SHP77 treated with DMSO at 0.1 percent for 48 hours (cell line): Measurements from ENCODE around the gene TEX19.
A peak's percentile ranks its signal among the peaks of the same experiment; 100 is the strongest.

Source experiments
- DNase-seq: peaks from one replicate; lab custom pipeline; 2025; lab: John Stamatoyannopoulos, UW

Gene TEX19, protein sequence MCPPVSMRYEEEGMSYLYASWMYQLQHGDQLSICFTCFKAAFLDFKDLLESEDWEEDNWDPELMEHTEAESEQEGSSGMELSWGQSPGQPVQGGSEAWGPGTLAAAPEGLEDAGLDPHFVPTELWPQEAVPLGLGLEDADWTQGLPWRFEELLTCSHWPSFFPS

DNA sequence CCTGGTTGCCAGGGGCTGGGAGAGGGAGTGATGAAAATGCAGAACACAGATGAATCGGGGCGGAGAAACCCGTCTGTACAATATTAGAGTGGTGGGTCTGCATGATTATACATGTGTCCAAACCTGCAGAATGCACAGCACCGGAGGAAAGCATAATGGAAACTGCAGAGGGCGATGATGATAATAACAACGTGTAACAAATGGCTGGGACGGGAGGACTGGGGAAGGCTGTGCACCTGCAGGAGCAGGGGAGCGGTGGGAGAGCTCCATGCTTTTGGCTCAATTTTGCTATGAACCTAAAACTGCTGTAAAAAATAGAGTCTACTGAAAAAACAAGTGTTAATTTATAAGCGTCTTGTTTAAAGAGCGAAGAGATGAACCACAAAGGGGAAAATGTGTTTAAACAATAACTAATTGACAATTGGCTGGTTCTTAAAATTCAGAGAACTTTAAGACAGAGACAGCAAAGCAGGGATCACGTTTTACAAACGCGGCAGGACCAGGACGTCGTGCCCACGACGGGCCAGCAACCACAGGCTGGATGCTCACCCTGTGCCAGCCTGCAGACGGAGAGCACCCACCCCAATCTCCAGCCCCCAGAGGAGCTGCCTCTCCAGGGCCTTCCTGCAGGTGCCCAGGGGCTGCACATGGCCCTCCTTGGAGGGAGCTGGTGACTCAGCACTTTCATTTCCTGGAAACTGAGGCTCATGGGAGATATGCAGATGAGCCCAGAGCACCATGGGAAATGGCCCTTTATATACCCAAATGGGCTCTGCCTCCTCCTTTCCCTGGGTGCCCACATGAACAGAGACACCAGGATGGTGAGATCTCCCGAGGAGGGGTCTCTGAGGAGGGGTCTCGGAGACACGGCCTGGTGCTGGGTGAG is at the start of gene TEX19:
TSS of gene TEX19 (plus strand) at position 783 of the 886 bp plus-strand sequence. CDS start 2,904 bp downstream, outside the sequence.
- DNase-seq, result peak; percentile 74

DNA sequence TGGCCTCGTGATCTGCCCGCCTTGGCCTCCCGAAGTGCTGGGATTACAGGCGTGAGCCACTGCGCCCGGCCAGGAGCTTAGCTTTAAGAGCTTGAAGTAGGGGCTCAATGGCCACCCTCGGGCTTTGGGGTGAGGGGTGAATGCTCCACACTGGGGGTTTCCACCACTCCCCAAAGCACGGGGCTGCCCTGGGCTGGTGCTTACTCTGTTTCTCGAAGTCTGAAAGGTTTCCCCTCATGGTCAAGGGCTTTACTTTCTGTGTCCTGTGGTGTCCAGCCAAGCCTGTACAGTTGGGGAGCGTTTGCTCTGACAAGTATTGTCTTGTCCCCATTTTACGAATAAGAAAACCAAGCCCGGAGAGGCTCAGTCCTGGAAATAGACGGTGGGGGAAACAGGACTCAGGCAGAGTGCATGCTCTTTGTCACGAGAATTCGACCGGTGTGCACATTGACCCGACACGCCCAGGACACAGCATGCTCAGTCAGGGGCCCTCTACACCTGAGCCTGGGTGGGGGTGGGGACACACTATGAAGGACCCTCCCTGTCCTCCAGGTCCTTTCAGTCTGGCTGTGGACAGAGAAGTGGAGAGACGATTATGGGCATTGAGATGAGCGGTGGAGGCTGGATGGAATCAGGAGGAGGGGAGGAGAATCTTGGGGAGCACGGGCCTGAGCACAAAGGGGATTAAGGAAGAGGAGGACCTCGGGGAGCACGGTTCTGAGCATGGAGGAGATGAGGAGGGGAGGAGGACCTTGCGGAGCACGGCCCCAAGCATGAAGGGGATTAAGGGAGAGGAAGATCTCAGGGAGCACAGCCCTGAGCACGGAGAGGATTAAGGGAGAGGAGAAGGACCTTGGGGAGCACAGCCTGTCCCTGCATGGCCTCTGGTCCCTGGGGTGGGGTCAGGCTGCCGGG is 49.1 kb upstream of the TEX19 start:
- DNase-seq, result no peak

DNA sequence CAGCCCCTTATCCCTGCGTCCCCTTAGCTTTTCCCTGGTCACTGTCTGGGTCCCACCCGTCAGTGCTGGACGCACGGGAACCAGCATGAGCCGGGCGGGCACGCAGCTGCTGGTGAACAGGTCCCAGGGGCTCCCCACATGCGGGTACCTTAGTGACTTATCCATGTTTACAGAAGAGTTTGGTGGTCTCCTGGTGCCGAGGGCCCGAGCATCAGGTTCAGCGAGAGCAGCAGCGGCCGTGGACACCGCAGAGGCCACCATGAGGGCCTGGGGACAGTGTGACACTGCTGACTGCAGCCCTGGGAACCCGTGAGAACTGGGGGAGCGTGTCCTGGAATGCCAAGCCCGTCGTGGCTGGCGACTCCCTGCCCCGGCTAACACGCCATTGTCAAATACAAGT is 48.2 kb upstream of the TEX19 start:
- no peak for DNase-seq

DNA sequence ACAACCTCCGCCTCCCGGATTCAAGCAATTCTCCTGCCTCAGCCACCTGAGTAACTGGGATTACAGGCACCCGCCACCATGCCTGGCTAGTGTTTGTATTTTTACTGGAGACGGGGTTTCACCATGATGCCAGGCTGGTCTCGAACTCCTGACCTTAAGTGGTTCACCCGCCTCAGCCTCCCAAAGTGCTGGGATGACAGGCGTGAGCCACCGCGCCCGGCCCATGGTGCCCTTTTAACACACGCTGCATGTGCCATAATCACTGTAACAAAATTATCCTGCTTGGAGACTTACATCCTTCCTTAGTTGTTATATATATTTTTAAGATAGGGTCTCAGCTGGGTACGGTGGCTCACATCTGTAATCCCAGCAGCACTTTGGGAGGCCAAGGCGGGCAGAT is 47.1 kb upstream of the TEX19 start:
- DNase-seq, result no peak

DNA sequence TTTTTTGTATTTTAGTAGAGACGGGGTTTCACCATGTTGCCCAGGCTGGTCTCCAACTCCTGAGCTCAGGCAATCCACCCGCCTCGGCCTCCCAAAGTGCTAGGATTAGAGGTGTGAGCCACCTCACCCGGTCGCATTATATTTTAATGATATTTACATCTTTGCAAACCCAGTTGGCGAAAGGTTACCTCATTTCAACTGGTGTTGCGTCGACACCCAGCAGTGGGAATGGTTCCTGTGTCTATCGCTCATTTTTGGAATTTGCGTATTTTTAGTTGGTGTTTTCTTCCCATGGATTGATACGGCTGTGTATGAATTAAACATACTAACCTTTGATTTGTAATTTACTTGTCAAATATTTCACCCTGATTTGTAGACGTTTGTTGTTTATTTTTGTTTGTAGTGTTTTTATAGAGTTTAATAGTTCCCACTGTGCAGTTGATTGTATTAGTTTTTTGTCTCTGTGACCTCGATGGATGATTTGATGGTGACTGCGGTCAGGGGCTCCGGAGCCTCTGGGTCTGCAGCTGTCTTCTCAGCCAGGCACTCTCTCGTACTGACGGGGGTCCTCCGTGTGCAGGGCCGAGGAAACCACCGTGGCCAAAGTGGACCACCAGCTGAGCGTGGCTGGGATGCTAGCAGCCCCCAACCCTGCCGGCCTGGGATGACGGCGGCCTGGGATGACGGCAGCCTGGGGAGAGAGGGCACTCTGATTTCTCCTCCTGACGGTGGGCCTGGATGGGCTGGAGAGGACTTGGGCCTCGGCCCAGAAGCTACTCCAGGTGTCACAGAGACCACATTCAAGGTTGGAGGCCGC is 45.6 kb upstream of the TEX19 start:
- no peak for DNase-seq

DNA sequence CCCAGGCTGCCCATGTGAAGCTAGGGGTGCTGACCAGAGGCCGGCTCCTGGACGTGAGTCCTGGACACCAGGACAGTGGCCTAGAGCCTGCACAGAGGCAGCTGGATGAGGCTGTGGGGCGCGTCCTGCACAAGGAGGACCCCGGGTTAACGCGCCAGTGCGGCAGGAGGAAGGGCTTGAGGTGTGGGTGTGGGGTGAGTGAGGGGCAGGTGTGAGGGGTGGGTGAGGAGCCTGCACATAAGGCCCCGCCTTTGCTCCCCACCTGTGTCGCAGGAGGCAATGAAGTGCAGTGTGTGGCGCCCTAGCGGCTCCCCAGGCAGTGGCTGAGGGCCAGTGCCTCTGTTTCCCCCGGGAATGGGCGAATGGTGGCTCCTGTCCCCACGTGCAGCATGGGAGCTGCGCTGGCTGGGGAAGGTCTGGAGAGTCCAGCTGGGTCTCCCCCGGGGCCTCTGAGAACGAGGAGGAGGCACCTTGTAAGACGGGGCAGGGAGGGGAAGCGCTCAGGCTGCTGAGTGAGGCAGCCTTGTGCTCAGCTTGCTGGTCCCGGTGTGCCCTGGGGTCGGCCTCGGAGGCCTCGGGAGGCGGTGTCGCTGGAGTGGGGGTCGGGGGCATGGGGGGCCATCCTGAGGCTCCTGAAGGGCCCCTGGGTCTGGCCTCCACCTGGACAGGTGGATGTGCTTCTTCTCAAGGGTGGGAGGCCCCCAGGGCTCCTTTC is 44.9 kb upstream of the TEX19 start:
- no peak for DNase-seq

DNA sequence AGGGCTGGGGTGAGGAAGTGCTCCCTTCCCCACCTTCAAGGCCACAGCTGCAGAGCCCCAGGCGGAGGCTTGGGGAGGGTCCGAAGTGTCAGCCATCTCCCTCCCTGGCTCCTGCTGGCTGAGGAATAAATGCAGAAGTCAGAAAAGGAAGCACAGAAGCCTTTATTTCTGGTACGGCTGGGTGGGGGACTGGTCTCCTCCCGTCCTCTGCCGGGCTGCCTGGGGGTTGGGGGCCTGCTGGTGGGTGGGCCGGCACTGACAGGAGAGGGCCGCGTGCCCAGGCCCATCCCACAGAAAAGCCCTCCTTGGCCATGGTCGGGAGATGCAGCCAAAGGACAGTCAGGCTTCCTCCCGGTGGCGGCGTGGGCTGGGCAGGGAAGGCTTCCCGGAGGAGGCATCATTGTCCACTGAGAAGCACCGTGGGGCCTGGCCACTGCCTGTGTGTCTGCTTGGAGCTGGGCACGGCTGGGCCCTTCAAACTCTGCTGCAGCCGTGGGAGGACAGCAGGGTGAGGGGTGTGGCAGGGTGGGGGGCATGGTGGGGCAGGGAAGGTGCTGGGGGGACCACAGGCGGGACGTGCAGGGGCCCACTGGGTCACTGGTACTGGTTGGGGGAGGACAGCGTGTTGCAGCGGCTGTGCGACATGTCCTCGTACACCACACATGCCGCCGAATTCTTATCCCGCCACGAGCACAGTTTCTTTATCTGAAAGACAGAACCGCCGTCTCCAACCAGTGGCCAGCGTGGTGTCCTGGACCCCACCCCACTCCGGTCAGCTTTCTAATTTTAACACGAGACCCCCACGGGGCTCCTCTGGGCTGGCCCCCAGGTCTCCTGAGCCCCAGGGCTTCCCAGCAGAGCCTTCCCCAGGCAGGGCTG is 44.1 kb upstream of the TEX19 start:
- no peak for DNase-seq

DNA sequence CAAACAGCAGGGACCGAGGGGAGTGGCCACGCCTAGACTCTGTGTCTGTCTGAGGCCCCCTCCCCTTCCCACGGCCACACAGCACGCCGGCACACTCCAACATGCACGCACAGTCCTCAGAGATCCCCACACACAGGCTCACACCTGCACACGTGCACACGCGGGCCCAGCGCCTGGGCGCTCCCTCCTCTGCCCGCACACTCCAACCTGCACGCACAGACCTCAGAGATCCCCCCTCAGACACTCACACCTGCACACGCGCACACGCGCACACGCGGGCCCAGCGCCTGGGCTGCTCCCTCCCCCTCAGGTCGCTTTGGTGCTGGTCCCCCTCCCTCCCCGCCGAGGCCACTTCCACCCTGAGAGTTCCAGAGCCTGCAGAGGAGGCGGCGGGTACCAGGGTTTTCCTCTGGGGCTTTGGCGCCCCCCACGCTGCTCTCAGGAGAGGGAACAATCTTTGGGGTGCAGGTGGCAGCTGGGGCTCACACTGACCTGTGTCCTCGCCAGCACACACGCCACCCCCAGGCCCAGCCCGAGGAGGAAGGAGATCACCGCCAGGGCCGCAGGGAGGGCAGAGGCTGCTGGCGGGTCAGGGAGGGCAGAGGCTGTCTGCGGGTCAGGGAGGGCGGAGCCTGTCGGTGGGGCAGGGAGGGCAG is 43.2 kb upstream of the TEX19 start:
- no peak for DNase-seq

DNA sequence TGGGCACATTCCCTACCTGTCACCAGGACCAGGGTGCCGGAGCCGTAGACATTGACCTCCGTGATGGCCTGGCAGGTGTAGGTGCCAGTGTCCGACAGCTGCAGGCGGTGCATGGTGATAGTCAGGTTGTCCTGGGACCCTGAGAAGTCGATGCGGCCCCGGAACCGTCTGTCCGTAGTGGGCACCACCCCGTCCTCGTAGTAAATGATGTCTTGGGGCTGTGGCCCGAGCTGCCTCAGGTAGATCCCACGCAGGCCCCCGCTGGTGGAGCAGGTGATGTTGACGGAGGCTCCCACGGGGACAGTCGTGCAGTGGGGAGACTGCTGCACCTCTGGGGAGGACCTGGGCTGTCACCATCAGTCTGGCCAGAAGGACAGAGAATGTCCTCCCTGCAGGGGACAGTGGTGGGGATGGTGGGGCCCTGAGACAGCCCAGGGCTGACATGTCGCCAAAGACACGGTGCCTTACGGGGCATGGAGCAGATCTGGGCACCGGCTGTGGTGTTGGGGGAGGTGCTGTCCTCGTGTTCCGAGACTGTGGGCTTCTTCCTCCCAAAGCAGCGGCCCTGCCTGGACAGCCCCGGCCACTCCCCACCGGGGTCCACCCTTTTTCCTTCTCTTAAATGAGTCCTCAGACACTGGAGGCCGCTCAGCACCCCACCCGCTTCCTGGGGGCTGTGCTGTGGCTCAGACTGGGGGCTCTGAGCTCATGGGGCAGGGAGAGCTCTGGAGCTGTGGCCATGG is 42.2 kb upstream of the TEX19 start:
- no peak for DNase-seq

DNA sequence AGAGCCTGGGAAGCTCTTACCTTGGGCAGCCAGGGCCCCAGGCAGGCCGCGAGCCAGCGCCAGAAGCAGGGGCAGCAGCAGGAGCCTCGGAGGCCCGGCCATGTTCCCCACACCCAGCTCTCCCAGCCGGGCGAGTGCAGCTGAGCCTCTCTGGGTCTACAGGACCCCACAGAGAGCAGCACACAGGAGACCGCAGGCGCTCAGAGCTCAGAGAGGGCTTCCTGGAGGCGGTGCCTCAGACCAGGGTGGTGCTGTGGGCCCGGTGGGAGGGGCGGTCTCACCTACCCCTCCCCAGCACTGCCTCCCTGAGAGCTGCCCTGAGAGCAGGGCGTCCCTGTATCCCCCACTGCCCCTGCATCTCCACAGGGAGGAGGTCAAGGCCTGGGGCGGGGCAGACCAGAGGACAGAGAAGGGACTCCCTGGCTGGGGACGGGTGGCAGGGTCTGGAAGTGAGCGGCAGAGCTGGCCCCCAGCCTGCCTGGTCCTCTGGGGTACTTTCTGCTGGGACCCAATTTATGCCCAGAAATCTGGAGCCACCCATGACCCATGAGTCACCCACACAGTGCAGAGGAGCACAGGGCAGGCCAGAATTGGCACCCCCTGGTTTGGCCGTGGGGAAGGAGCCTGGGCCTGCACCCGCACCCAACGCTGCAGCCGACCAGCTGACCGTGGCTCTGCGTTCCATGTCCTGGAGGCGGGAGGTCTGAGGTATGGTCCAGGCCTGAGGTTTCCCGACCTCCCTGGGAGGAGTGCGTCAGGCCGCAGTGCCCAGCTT is 41.5 kb upstream of the TEX19 start, which contains the start of gene CD7:
TSS of gene CD7 (minus strand) at position 215 of the 775 bp plus-strand sequence. CDS start at position 102, 113 bp downstream.
- no peak for DNase-seq

DNA sequence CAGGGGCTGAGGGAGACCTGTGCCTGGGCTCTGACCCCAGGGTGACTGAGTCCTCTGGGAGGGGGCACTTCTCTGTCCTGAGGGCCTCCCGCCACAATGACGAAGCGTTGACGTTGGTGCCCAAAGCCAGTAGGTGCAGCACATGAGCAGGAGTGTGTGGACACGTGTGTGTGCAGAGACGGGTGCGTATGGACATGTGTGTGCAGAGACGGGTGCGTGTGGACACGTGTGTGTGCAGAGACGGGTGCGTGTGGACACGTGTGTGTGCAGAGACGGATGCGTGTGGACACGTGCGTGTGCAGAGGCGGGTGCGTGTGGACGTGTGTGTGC is 40.9 kb upstream of the TEX19 start:
- no peak for DNase-seq

DNA sequence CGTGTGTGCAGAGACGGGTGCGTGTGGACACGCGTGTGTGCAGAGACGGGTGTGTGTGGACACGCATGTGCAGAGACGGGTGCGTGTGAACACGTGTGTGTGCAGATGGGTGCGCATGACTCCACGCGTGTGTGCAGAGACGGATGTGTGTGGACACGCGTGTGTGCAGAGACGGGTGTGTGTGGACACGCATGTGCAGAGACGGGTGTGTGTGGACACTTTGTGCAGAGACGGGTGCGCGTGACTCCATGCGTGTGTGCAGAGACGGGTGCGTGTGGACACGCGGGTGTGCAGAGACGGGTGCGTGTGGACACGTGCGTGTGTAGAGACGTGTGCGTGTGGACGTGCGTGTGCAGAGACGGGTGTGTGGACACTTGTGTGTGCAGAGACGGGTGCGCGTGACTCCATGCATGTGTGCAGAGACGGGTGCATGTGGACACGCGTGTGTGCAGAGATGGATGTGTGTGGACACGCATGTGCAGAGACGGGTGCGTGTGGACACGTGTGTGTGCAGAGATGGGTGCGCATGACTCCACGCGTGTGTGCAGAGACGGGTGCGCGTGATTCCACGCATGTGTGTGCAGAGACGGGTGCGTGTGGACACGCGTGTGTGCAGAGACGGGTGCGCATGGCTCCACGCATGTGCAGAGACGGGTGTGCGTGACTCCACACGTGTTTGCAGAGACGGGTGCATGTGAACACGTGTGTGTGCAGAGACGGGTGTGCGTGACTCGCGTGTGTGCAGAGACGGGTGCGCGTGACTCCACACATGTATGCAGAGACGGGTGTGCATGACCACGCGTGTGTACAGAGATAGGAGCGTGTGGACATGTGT is 40.1 kb upstream of the TEX19 start:
- DNase-seq, result no peak

DNA sequence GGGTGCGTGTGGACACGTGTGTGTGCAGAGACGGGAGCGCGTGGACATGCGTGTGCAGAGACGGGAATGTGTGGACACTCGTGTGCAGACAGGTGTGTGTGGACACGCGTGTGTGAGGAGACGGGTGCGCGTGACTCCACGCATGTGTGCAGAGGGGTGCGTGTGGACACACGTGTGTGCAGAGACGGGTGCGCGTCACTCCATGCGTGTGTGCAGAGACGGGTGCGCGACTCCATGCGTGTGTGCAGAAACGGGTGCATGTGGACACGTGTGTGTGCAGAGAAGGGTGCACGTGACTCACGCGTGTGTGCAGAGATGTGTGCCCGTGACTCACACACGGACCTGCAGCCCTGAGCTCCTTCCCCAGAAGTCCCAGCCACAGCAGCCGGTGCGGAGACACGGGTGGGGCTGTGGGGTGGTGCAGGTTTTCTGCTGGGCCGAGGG is 39.4 kb upstream of the TEX19 start:
- no peak for DNase-seq

DNA sequence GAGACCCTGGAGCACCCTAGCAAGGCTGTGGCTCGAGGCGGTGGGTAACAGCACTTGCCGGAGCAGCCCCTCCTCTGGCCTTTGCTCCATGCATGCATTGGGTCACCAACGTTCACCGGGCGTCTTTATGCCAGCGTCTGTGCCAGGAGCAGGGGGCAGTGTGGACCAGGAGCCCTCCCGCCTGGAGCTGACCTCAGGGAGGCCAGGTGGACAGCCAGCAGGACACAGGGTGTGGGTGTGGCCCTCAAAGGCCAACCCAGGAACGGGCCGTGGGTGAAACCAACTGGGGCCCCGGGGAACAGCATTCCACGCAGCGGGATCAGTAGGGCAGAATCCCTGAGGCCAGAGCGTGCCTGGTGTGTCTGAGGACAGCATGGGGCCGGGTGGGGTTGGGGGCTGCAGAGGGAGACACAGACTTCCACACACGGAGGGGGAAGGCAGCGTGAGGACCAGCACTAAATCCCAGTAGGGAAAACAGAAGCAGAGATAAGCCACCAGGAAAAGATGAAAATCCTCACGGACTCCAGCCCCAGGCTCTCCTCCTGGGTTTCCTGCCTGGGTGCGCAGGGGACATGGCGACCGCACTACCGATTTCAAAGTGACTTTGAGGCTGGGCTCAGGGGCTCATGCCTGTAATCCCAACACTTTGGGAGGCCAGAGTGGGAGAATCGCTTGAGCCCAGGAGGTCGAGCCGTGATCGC is 38.8 kb upstream of the TEX19 start:
- DNase-seq, result no peak

DNA sequence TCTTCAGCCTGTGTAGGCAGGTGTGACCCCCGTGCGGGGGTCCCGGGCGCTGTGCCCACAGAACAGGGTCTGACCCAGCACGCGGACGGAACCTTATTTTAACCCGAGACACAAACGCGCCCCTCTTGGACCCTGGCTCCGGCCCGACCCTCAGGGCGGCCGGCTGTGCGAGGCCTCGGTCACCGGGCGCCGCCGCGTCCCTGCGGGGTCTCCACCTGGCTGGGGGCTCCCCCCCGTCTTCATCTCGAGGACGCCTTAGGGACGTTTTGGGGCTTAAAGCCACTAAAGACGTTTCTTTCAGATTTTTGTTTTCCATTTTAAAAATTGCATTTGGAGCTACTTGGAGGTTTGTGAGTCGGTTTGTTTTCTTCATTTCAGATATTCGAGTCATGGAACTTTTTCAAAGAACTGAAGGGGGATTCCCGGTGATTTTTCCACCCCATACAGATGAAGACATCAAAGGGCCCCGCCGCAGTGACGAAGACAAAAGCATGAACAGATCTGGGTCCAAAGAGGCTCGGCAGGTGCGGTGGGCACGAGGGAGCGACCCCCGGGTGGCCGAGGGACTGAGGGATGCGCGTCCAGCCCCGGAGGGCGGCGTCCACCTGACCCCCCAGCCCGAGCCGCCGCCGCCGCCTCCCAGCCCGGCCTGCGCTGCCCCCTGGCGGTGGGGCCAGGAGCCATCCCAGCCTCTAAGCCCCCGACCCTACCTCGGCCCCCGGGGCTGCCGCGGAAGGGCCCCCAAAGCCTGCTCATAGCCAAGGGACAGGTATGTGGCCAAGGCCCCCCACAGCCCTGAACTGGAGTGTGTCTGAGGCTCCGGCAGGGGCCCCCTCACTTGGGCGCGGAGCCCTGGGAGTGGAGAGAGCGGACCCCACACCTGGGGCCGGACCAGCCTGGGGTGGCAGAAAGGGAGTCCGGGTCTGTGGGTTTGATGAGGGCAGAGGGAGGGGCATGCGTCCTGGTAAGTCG is 37.8 kb upstream of the TEX19 start:
- no peak for DNase-seq
